ENCODE results near the gene CDCA4.

CDCA4 gene

DNA sequence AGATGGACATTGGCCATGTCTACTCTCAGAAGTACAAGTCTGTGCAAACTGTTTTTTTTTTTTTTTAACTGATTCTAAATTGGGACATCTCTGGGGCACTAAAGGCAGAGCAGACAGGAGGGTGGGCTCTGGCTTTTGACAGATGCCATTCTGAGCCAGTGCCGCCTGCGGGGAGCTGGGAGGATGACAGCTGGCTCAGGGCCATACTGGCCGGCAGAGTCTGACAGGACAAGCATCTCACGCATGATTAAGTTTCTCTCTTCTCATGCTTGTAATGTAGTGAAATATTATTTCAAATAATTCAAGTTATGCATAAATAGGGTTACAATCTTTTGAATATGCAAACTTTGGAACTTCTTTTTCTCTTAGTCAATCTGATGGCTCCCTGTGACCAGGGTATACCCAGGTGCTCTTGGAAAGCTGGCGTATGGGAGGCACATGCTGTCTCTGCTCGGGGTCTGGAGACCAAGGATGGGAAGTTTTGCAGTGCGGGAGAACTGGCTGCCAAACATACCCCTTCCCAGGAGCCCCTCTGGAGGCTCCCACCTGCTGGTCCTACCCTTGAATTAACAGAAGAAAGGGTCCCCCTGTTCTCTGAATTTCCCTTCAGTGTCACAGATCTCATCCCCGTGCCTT is 7.6 kb downstream of the CDCA4 start:
- DNase-seq (ENCODE audit: low read depth), result no peak

DNA sequence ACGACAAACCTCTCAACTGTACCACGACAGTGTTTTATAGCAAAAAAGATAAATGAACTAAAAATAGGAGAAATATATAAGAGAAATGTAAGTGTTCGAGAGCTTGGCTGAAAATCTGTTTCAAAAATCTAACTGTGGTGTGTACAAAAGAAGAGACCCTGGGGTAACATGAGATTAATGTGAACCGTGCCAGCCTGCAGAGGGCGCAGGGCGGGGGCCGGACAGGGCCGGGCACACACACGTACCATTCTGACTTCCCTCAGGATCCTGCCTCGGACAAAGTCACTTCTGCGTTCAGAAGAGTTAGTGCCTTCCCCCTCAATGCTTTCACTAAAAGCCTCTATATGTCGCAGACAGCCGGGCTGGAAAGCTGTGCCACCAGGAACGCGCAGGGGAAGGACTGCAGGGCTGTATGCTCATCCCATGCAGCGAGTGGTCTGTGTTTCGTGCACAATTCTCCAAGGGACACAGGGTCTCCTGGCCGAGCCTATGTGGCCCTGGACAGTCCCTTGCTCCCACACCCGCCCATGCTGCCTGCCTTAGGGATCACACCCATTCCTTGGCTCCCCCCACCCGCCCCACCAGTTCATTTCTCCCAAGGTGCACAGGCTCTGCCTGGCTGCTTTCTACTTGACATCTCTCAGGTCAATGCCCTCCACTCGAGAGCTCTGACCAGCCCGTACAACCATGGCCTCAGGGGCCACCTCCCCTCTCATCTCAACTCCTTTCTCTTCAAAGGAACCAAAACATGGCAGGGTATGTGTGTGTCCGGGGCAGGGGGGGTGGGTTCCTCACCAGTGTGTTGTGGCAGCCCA is 8.5 kb downstream of the CDCA4 start:
- DNase-seq (ENCODE audit: low read depth), result no peak

GRCh38 chr14:105011312-105011990 is 9.4 kb downstream of the CDCA4 start:
- no peak for DNase-seq (ENCODE audit: low read depth)

GRCh38 chr14:105010891-105011291 is 10.0 kb downstream of the CDCA4 start:
- DNase-seq (ENCODE audit: low read depth), result no peak

GRCh38 chr14:105010106-105010505 is 10.8 kb downstream of the CDCA4 start:
- no peak for DNase-seq (ENCODE audit: low read depth)

- DNase-seq (ENCODE audit: low read depth), result no peak
Observed at GRCh38 chr14:105007593-105008264, 13.2 kb downstream of the CDCA4 start.

GRCh38 chr14:105006831-105007592 is 13.9 kb downstream of the CDCA4 start:
- no peak for DNase-seq (ENCODE audit: low read depth)

- no peak for DNase-seq (ENCODE audit: low read depth)
Observed at GRCh38 chr14:105005929-105006830, 14.7 kb downstream of the CDCA4 start.

GRCh38 chr14:105005329-105005928 is 15.5 kb downstream of the CDCA4 start:
- no peak for DNase-seq (ENCODE audit: low read depth)

- DNase-seq (ENCODE audit: low read depth), result no peak
Observed at GRCh38 chr14:104999361-104999760, 21.5 kb downstream of the CDCA4 start.

DNA sequence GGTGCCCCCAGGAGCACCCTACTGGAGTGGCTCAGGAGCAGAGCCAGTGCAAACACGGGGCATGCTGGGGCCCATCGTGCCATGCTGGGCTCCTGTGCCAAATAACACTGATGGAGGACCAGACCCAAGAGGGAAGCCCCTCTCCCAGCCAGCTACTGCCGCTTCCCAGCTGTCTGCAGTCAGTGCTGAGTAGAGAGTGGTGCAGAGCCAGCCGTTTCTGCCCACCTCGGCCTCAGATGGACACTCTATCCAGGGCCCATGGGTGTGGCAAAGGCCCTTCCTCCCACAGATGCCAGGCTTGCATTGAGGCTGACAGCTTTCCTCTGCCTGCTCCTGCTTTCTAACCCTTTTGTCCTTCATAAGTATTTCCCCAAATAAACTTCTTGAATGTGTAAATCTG is 22.1 kb downstream of the CDCA4 start:
- DNase-seq (ENCODE audit: low read depth), result no peak

GRCh38 chr14:104996483-104996882 is 24.4 kb downstream of the CDCA4 start:
- no peak for DNase-seq (ENCODE audit: low read depth)

- no peak for DNase-seq (ENCODE audit: low read depth)
Observed at GRCh38 chr14:104996032-104996431, 24.9 kb downstream of the CDCA4 start.

DNA sequence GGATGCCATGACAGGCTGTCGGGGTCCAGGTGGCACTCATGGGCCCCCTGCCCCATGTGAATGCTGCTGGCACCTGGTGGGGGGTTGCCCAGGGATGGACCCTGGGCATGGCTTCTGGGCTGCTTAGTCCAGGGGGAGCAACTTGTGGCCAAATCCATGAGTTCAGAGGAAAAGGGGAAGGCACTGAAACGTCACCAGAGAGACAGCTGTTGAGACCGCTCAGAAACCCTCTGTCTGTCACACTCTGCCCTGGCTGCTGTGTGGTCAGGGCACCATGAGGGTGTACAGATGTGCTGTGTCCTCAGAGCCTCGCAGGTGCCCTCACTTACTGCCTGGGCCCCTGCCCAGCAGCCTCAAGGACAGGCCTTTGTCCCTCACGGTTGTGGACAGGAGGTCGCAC is 25.9 kb downstream of the CDCA4 start:
- no peak for DNase-seq (ENCODE audit: low read depth)

- DNase-seq (ENCODE audit: low read depth), result no peak
Observed at GRCh38 chr14:104993808-104994591, 26.9 kb downstream of the CDCA4 start.

- no peak for DNase-seq (ENCODE audit: low read depth)
Observed at GRCh38 chr14:104993306-104993705, 27.6 kb downstream of the CDCA4 start.

- no peak for DNase-seq (ENCODE audit: low read depth)
Observed at GRCh38 chr14:104992501-104992900, 28.4 kb downstream of the CDCA4 start.

GRCh38 chr14:104991896-104992230 is 29.0 kb downstream of the CDCA4 start:
- no peak for DNase-seq (ENCODE audit: low read depth)

GRCh38 chr14:104989951-104990303 is 31.0 kb downstream of the CDCA4 start:
- DNase-seq (ENCODE audit: low read depth), result no peak
